GM18498 (cell line): ENCODE data around the gene PPP1R13B.

Experiments used
- ATAC-seq: cut with Tn5 transposase; IDR thresholded peaks from one replicate; pipeline ENCODE4 v1.9.1; 2021; ENCODE audit warnings: mild to moderate bottlenecking, moderate library complexity; ENCODE audit not compliant: unreplicated experiment

The PPP1R13B gene

GRCh38 chr14:103836976-103837725 lies 10.2 kb downstream of the PPP1R13B start:
- no peak for ATAC-seq

DNA sequence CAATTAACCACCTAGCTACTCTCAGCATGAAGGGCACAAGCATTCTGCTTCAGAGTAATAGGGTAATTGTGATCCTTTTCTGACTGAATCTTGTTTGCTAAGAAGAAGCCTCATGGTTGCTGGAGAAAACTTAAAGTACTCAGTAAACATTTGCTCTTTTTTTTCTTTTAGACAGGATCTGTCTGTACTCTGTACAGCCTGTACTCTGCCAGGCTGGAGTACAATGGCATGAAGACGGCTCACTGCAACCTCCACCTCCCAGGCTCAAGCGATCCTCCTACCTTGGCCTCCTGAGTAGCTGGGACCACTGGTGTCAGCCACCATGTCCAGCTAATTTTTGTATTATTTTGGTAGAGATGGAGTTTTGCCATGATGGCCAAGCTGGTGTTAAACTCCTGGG lies 12.4 kb downstream of the PPP1R13B start:
- ATAC-seq, result no peak

DNA sequence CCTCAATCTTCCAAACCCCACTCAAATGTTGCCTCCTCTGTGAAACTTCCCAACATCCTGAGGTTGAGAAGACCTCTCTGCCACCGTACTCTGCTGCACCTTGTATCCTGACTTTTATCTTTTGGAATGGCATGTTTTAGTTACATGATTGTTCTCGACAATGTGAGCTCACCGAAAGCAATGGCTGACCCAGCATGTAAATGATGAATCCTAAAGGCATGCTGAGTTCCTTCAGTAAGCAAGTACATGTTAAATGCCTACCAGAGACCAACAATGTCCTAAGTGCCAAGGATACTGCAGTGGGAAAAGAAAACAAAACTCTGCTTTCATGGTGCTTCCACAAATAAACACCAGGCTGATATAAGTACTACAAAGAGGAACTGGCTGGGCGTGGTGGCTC lies 13.7 kb downstream of the PPP1R13B start:
- ATAC-seq, result no peak

DNA sequence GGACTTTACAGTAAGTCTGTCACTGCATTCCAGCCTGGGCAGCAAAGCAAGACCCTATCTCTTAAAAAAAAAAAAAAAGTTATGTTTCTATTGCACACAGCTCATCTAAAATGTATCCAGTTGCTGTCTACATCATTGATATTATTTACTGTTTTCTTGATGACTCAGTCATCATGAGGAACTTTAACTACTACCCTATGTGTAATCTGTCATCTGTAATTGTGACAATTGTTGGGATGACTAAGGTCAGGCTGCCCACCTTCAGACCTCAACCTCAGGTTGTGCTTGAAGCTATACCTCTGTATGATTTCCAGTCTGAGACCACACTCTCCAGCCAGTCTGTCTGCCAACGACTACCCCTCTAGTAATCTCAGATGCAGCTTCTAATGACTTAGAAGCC lies 15.3 kb downstream of the PPP1R13B start:
- ATAC-seq, result no peak

DNA sequence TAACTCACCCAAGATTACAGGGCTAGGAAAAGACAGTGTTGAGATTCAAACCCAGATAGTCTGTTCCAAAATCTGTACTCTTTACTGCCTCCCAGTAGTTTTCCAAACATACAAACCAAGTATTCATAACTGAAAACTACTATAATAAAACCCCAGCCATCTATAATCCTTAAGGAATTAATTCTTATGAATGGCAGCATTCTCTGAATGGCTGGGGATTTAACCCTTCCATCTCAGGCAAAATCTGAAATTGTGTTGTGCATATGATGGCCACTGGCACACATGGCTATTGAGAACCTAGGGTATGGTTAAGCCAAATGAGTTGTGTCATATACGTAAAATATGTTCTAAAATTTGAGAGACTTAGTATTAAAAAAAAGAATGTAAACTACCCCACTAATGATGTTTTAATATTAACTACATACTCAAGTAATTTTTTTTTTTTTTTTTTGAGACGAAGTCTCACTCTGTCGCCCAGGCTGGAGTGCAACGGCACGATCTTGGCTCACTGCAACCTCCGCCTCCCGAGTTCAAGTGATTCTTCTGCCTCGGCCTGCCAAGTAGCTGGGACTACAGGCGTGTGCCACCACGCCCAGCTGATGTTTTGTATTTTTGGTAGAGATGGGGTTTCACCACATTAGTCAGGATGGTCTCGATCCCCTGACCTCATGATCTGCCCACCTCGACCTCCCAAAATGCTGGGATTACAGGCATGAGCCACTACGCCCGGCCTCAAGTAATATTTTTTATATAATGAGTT lies 16.7 kb downstream of the PPP1R13B start:
- ATAC-seq, result no peak

DNA sequence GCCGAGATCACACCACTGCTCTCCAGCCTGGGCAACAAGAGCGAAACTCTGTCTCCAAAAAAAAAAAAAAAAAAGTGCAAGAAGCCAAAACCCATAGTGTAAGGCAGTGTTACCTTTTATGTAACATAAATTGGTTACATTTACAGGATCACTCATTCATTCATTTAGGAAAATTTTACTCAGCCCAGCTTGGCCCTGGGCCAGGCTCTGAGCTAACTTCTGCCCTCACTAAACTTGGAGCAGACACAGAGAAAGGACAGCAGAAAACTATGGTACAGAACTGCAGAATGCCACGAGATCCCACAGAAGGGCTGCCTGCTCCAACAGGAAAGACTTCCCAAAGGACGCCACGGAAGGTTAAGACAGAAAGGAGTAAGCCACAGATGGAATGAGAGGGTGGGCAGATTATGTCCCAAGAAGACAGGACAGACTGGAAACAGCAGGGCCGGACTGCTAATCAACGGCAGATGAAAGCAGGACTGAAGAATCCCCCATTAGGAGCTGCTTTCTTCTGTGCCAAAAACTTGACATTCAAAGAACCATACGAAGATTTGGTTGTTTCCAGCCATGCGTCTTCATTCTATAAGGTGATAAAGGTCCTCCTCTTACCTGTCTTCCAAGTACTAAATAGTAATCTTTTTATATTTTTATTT lies 18.9 kb downstream of the PPP1R13B start:
- no peak for ATAC-seq

DNA sequence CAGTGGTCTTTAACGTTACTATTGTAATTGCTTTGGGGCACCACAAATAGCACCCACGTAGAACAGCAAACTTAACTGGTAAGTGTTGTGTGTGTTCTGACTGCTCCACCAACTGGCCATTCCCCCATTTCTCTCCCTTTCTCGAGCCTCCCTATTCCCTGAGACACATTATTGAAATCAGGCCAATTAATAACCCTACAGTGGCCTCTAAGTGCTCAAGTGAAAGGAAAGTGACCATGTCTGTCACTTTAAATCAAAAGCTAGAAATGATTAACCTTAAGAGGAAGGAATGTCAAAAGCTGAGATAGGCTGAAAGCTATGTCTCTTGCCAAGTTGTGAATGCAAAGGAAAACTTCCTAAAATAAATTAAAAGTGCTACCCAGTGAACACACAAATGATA lies 22.3 kb downstream of the PPP1R13B start:
- no peak for ATAC-seq

GRCh38 chr14:103820908-103821307 lies 26.5 kb downstream of the PPP1R13B start:
- ATAC-seq, result no peak

DNA sequence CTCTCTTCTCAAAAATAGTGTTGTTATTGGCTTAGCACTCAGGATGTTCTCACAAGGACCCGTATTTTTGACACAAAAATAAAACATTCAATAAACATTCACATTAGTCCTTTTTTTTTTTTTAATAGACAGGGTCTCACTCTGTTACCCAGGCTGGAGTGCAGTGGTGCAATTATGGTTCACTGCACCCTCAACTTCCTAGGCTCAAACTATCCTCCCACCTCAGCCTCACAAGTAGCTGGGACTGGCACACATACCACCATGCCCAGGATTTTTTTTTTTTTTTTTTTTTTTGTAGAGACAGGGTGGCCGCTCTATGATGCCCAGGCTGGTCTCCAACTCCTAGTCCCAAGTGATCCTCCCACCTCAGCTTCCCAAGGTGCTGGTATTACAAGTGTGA lies 27.0 kb downstream of the PPP1R13B start:
- no peak for ATAC-seq

DNA sequence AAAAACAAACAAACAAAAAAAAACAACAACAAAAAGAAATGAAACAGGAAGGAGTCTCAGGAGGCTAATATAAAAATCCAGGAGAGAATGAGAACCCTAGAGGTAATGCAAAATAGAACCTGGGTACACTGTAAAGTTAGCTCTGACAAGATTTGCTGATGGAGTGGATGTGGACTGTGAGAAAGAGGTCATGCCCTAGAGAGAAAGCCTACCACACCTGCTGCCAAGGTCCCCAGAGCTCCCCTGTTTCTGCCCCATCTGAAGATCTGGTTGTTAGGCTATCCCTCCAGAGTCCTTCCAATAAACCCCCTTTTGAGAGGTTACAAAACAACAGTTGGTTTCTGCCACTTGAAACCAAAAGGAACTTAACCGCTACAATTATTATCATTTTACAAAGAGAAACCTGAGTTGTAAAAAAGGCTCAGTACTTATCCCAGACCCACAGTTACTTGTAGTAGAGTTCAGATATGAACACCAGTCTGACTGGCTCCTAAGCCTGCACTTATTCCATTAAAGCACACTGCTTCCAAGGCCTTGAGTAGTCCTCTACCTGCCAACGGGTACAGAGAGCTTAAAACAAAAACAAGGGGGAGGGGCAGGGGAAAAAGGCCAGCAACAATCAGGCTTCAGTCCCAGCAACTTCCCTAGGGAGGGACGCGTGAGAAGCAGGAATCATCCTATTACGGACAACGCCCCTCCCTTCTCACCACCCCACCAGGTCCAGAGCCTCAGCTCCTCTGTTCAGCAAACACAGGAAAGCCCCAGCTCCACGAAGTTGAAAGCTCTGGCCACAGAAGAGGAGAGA lies 27.7 kb downstream of the PPP1R13B start:
- no peak for ATAC-seq

DNA sequence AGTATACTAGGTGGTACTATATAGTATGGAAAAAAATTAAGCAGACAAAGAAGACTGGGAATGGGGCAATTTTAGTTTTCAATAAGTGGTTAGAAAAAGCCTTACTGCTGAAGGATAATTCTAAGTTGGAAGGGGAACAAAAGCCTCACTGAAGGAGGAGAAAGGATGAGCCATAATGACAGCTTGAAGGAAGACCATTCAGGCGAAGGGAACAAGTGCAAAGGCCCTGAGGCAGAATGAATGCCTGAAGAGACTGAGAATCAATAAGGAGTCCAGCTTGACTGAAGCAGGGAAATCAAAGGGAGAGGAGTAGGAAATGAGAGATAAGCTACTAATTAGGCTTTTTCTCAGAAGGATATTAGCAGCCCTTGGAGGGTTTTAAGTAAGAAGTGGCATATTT lies 28.5 kb downstream of the PPP1R13B start:
- ATAC-seq, result no peak

DNA sequence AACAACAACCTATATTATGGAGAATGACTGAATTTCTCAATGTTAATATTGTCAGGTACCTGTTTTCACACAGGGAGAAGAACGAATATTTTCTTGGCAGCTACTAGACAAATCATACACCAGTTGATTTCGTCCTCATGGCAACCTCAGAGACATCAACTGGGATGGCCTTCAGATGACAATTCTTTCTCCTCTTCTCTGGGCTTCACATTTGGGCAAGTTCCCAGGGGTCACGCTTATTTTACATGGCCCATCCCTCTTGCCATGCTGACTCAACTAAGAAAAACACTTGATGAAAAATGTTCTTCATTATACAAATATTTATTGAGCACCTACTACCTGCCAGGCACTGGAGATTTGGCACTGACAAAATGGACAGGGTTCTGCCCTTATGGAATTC lies 29.0 kb downstream of the PPP1R13B start:
- ATAC-seq, result no peak

GRCh38 chr14:103817595-103817994 lies 29.8 kb downstream of the PPP1R13B start:
- no peak for ATAC-seq

DNA sequence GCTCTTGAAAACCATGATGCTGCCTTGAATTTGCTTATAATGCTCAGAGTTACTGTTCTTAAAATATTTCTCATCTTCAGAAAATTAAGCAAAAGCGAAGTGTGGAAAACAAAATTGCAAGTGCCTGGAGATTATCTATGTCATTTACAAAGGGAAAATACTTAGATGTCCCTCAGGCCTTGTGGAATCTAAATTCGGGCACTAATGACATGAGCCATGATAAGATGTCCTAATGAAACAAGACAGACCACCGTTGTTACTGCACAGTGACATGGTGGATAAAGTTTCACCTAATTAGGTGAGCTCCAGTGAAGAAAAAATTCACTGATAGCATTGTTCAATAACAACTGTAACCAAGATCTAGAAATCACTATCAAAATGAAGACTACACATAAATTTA lies 30.4 kb downstream of the PPP1R13B start:
- no peak for ATAC-seq

DNA sequence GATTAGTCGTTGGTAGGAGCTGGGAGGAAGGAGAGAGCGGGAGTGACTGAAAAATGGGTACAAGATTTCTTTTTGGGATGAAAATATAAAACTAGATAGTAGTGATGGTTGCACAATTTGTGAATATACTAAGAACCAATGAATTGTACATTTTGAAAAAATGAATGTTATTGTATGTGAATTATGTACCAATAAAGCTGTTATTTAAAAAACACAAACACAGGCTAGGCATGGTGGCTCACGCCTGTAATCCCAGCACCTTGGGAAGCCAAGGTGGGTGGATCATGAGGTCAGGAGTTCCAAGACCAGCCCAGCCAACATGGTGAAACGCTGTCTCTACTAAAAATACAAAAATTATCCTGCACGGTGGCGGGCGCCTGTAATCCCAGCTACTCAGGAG lies 32.1 kb downstream of the PPP1R13B start:
- ATAC-seq, result no peak

DNA sequence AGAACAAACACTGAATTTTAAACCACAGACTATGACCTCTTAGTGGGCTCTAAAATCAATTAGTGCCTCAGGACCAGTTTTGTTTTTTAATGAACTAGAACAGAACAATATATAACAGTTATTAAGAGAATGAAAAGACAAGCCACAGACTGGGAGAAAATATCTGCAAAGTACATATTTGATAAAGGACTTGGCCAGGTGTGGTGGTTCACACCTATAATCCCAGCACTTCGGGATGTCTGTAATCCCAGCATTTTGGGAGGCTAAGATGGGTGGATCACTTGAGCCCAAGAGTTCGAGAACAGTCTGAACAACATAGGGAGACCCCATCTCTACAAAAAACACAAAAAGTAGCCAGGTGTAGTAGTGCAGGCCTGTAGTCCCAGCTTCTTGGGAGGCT lies 36.2 kb downstream of the PPP1R13B start:
- no peak for ATAC-seq

DNA sequence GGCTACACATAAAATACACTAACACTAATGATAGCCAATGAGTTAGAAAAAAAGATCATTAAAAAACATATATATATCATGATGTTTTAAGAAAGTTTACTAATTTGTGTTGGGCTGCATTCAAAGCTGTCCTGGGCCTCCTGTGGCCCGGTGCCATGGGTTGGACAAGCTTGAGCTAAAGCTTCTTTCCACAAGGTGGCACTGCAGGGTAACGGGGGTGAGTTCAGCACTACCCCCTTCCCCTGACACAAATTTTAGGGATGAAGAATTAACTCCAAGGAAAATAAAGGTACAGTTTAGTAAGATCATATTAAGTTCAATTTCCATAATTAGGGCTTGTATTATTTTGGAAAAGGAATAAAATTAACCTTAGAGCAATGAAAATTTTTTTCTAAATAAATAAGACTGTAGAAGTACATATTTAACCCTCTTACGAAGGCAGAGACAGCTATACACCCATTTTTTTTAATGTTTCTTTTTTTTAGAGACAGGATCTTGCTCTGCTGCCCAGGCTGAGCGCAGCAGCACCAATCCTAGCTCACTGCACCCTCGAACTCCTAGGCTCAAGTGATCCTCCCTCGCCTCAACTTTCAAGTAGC lies 38.9 kb downstream of the PPP1R13B start:
- ATAC-seq, result no peak

GRCh38 chr14:103806805-103807204 lies 40.6 kb downstream of the PPP1R13B start:
- ATAC-seq, result no peak

DNA sequence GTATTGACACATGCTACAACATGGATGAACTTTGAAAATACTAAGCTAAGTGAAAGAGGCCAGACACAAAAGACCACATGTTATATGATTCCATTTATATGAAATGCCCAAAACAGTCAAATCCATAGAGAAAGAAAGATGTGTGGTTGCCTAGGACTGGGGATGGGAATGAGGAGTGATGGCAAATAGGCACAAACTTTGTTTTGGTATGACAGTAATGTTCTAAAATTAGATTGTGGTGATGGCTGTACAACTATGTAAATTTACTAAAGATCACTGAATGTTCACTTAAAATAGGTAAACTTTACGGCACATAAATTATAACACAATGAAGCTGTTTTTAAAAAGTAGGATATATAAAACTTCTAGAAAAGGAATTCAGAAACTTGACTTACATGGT lies 41.7 kb downstream of the PPP1R13B start:
- no peak for ATAC-seq

DNA sequence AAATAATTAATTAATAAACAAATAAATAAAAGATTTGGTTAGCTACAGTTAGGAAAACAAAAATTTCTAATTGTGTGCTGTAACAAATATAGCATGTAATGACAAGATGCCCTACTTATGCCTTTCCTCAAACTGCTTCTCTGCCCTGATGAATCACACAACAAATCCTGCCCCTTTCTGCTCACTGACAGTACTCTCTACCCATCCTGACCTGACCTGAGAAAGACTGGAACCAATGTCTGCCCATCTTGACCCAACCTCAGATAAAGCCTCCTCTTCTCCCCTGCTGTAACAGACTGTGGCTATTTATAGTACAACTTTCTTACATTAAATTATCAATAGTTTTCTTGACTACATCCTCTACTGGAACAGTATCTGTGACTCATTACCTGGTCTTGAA lies 43.7 kb downstream of the PPP1R13B start:
- no peak for ATAC-seq

DNA sequence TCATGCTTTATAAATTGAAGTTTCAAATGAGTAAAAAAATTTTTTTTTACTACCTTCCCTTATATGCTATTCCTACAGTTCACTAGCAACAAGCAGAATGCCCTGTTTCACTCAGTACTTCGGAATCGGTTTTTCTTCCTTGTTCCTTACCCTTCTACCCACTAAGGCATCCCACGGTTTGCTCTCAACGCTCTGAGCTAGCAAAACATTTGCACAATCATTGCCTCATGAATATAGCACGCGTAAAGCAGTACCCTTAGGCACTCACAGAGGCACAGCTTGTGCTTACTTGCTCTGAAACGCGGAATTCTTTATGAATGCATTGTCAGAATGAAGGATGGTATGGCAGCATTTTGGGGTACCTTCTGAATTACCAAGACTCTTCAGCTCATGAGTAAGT lies 45.0 kb downstream of the PPP1R13B start:
- no peak for ATAC-seq
